GM23338 (cell line): Measurements from ENCODE around the gene CYP2A7. TPM values are rescaled to one million over a fixed set of nuclear protein-coding genes. Genes with fewer than 3 reads are reported as not detected.

Source experiments
- ATAC-seq: fragments of 200-7000 bp; cut with Tn5 transposase; 3 replicates; pipeline ENCODE4 v1.9.1; 2020
- DNase-seq: peaks from one replicate; pipeline ENCODE4 v3.0.0-alpha.2; 2015; ENCODE audit warnings: low spot score
- H2AFZ ChIP-seq: fragments of 200-600 bp; sonication (generic); 2 replicates; pipeline ENCODE4 v1.8.0; 2016; ENCODE audit warnings: antibody characterized with exemption, mild to moderate bottlenecking, moderate library complexity
- H3F3A ChIP-seq: fragments of 200-600 bp; sonication (generic); replicated peaks from 2 replicates; pipeline ENCODE4 v1.8.0; 2017; ENCODE audit warnings: antibody characterized with exemption, mixed run types, low read depth
- H3K27ac ChIP-seq: fragments of 200-600 bp; sonication (generic); 2 replicates; pipeline ENCODE4 v1.6.1; 2016; ENCODE audit warnings: low read depth
- H3K27me3 ChIP-seq: fragments of 200-600 bp; sonication (generic); 2 replicates; pipeline ENCODE4 v1.8.0; 2016; ENCODE audit warnings: mild to moderate bottlenecking, mixed run types, moderate library complexity; ENCODE audit not compliant: insufficient read depth
- H3K36me3 ChIP-seq: fragments of 200-600 bp; sonication (generic); 2 replicates; pipeline ENCODE4 v1.8.0; 2016; ENCODE audit warnings: mild to moderate bottlenecking; ENCODE audit not compliant: insufficient read depth
- H3K4me1 ChIP-seq: fragments of 200-600 bp; sonication (generic); 2 replicates; pipeline ENCODE4 v1.8.0; 2016; ENCODE audit warnings: mild to moderate bottlenecking, moderate library complexity; ENCODE audit not compliant: insufficient read depth
- H3K4me2 ChIP-seq: fragments of 200-600 bp; sonication (generic); 2 replicates; pipeline ENCODE4 v1.7.1; 2017; ENCODE audit warnings: mixed run types
- H3K4me3 ChIP-seq: fragments of 200-600 bp; sonication (generic); 2 replicates; pipeline ENCODE4 v1.6.1; 2016; ENCODE audit warnings: mixed run types
- H3K79me2 ChIP-seq: fragments of 200-600 bp; sonication (generic); replicated peaks from 2 replicates; pipeline ENCODE4 v1.8.0; 2017; ENCODE audit warnings: mild to moderate bottlenecking; ENCODE audit not compliant: insufficient read depth
- H3K9me2 ChIP-seq: fragments of 200-600 bp; sonication (generic); 2 replicates; pipeline ENCODE4 v1.8.0; 2017; ENCODE audit not compliant: insufficient read depth
- H4K20me1 ChIP-seq: fragments of 200-600 bp; sonication (generic); replicated peaks from 2 replicates; pipeline ENCODE4 v1.8.0; 2017; ENCODE audit warnings: mild to moderate bottlenecking; ENCODE audit not compliant: insufficient read depth
- H3K27ac Mint-ChIP-seq: 2 replicates; pipeline ENCODE4 v1.8.0; 2020; ENCODE audit warnings: inconsistent platforms, mild to moderate bottlenecking, moderate library complexity, mixed read lengths
- H3K27me3 Mint-ChIP-seq: 3 replicates; pipeline ENCODE4 v1.8.0; 2022; ENCODE audit warnings: low read depth, mild to moderate bottlenecking, moderate library complexity, mixed read lengths, inconsistent platforms; ENCODE audit not compliant: insufficient read depth, poor library complexity
- H3K36me3 Mint-ChIP-seq: 3 replicates; pipeline ENCODE4 v1.8.0; 2021; ENCODE audit warnings: low read depth, mild to moderate bottlenecking, inconsistent platforms, moderate library complexity, mixed read lengths
- H3K4me1 Mint-ChIP-seq: 3 replicates; pipeline ENCODE4 v1.8.0; 2020; ENCODE audit warnings: mild to moderate bottlenecking, inconsistent platforms, mixed read lengths
- H3K4me3 Mint-ChIP-seq: 3 replicates; pipeline ENCODE4 v1.8.0; 2021; ENCODE audit warnings: moderate library complexity, mild to moderate bottlenecking, inconsistent platforms, mixed read lengths
- H3K9me3 Mint-ChIP-seq: 3 replicates; pipeline ENCODE4 v1.8.0; 2020; ENCODE audit warnings: moderate library complexity, mild to moderate bottlenecking, inconsistent platforms, mixed read lengths
- CREB1 ChIP-seq: fragments of 250-450 bp; sonication (Bioruptor Pico); IDR thresholded peaks from 2 replicates; pipeline ENCODE4 v1.5.0; 2020; ENCODE audit warnings: low read depth, mild to moderate bottlenecking, moderate library complexity
- EZH2 ChIP-seq: fragments of 200-600 bp; sonication (generic); IDR thresholded peaks from one replicate; pipeline ENCODE4 v1.8.0; 2017; ENCODE audit warnings: antibody characterized with exemption, mild to moderate bottlenecking, low read depth; ENCODE audit not compliant: unreplicated experiment
- EZH2phosphoT487 ChIP-seq: fragments of 200-600 bp; sonication (generic); IDR thresholded peaks from one replicate; pipeline ENCODE4 v1.8.1; 2018; ENCODE audit warnings: antibody characterized with exemption; ENCODE audit not compliant: unreplicated experiment
- JUNB ChIP-seq: IDR thresholded peaks from one replicate; pipeline ENCODE4 v1.6.1; 2016; ENCODE audit warnings: antibody characterized with exemption; ENCODE audit not compliant: unreplicated experiment
- NANOG ChIP-seq: IDR thresholded peaks from 2 replicates; pipeline ENCODE4 v1.6.1; 2016; ENCODE audit warnings: antibody characterized with exemption, borderline replicate concordance
- POLR2AphosphoS5 ChIP-seq: IDR thresholded peaks from 2 replicates; pipeline ENCODE4 v1.6.1; 2016; ENCODE audit warnings: antibody characterized with exemption, low read depth
- STAT1 ChIP-seq: IDR thresholded peaks from one replicate; pipeline ENCODE4 v1.6.1; 2016; ENCODE audit warnings: antibody characterized with exemption; ENCODE audit not compliant: unreplicated experiment
- ZNF114 ChIP-seq: fragments of 250-450 bp; sonication (Bioruptor Pico); IDR thresholded peaks from 2 replicates; pipeline ENCODE4 v1.5.0; 2020; ENCODE audit warnings: mild to moderate bottlenecking, moderate library complexity
- ZNF331 ChIP-seq: fragments of 250-450 bp; sonication (Bioruptor Pico); IDR thresholded peaks from 2 replicates; pipeline ENCODE4 v1.5.0; 2020; ENCODE audit warnings: low read depth, mild to moderate bottlenecking, moderate library complexity
- polyA plus RNA-seq: library from polyadenylated mRNA; unstranded; fragments of >200 nt; fragmentation: Nextera tagmentation; extraction: Ambion mirVana; gene quantifications from 2 replicates; pipeline ENCODE4 v1.2.1, GENCODE V29; 2016
- total RNA-seq: library from RNA; depleted of rRNA; stranded (reverse); fragments of >200 nt; shearing (Covaris generic); gene quantifications from 2 replicates; pipeline ENCODE4 v1.2.3, GENCODE V29; 2014
- TF ChIP-seq, protein P1 (sequence below), 2 experiments: fragments of 200-600 bp in 1 of 2; sonication (generic) in 1 of 2; conservative IDR thresholded peaks; 2 replicates each; pipeline versions ENCODE4 v1.5.1 to v1.6.1; 2016 to 2017; ENCODE audit warnings: antibody characterized with exemption in 2 of 2, low read depth in 2 of 2, mild to moderate bottlenecking in 2 of 2, moderate library complexity in 1 of 2
- TF ChIP-seq, protein P2 (sequence below): IDR thresholded peaks from 2 replicates; pipeline ENCODE4 v1.6.1; 2016; ENCODE audit warnings: antibody characterized with exemption
- TF ChIP-seq, protein P3 (sequence below): IDR thresholded peaks from one replicate; pipeline ENCODE4 v1.6.1; 2018; ENCODE audit warnings: antibody characterized with exemption; ENCODE audit not compliant: unreplicated experiment
- TF ChIP-seq, protein P4 (sequence below): fragments of 250-450 bp; sonication (Bioruptor Pico); IDR thresholded peaks from 2 replicates; pipeline ENCODE4 v1.5.0; 2020; ENCODE audit warnings: mild to moderate bottlenecking, moderate library complexity

Gene CYP2A7
- total and polyA plus RNA-seq, 2 experiments from 2014 or later: not detected

DNA sequence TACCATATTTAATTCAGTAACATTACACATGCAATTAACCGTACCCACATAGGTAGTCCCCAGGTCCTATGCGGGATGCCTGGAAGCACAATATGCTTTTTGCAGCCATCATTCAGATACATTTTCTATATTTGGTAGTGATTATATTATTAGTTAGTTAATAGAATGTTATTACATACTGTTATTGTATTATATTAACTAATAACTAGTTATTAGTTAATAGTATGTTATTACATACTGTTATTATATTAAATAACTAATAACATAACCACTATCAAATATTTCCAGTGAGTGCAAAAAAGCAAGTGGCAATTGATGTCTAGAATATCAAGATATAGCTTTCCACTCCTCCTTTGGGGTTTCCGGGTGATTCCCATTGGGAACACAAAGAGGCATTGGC lies 45.5 kb upstream of the CYP2A7 start:
- Histone ChIP-seq H3K4me2 (no peak overlapping the region), H3K27ac (no peak overlapping the region), H4K20me1 (no peaks in the 10 kb centered on the region), H3K27me3 (no peaks in the 10 kb centered on the region), H3K9me2 (no peaks in the 10 kb centered on the region), H3K4me3 (no peak overlapping the region), H2AFZ (no peak overlapping the region), H3F3A (no peaks in the 10 kb centered on the region), H3K79me2 (no peaks in the 10 kb centered on the region), H3K4me1 (no peaks in the 10 kb centered on the region), H3K36me3 (no peaks in the 10 kb centered on the region)
- H3K27me3 Mint-ChIP-seq: peaks cover 5% of the 10 kb centered on the region
- no peak for DNase-seq
- no peak for ATAC-seq
- TF ChIP-seq JUNB: no peak
- TF ChIP-seq, protein P1, sequence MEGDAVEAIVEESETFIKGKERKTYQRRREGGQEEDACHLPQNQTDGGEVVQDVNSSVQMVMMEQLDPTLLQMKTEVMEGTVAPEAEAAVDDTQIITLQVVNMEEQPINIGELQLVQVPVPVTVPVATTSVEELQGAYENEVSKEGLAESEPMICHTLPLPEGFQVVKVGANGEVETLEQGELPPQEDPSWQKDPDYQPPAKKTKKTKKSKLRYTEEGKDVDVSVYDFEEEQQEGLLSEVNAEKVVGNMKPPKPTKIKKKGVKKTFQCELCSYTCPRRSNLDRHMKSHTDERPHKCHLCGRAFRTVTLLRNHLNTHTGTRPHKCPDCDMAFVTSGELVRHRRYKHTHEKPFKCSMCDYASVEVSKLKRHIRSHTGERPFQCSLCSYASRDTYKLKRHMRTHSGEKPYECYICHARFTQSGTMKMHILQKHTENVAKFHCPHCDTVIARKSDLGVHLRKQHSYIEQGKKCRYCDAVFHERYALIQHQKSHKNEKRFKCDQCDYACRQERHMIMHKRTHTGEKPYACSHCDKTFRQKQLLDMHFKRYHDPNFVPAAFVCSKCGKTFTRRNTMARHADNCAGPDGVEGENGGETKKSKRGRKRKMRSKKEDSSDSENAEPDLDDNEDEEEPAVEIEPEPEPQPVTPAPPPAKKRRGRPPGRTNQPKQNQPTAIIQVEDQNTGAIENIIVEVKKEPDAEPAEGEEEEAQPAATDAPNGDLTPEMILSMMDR (conservative IDR thresholded peaks at IDR 0.05; ENCODE audit: low read depth in 2 of 2): no peak
- no peak for TF ChIP-seq CREB1 (CRISPR knock-in tag)
- no peak for TF ChIP-seq ZNF331 (CRISPR knock-in tag)
- no peak for TF ChIP-seq ZNF114 (CRISPR knock-in tag)
- no peak for TF ChIP-seq EZH2
- TF ChIP-seq, protein P2, sequence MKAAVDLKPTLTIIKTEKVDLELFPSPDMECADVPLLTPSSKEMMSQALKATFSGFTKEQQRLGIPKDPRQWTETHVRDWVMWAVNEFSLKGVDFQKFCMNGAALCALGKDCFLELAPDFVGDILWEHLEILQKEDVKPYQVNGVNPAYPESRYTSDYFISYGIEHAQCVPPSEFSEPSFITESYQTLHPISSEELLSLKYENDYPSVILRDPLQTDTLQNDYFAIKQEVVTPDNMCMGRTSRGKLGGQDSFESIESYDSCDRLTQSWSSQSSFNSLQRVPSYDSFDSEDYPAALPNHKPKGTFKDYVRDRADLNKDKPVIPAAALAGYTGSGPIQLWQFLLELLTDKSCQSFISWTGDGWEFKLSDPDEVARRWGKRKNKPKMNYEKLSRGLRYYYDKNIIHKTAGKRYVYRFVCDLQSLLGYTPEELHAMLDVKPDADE: no peak
- TF ChIP-seq NANOG: no peak
- TF ChIP-seq, protein P3, sequence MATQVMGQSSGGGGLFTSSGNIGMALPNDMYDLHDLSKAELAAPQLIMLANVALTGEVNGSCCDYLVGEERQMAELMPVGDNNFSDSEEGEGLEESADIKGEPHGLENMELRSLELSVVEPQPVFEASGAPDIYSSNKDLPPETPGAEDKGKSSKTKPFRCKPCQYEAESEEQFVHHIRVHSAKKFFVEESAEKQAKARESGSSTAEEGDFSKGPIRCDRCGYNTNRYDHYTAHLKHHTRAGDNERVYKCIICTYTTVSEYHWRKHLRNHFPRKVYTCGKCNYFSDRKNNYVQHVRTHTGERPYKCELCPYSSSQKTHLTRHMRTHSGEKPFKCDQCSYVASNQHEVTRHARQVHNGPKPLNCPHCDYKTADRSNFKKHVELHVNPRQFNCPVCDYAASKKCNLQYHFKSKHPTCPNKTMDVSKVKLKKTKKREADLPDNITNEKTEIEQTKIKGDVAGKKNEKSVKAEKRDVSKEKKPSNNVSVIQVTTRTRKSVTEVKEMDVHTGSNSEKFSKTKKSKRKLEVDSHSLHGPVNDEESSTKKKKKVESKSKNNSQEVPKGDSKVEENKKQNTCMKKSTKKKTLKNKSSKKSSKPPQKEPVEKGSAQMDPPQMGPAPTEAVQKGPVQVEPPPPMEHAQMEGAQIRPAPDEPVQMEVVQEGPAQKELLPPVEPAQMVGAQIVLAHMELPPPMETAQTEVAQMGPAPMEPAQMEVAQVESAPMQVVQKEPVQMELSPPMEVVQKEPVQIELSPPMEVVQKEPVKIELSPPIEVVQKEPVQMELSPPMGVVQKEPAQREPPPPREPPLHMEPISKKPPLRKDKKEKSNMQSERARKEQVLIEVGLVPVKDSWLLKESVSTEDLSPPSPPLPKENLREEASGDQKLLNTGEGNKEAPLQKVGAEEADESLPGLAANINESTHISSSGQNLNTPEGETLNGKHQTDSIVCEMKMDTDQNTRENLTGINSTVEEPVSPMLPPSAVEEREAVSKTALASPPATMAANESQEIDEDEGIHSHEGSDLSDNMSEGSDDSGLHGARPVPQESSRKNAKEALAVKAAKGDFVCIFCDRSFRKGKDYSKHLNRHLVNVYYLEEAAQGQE: no peak
- TF ChIP-seq, protein P4, sequence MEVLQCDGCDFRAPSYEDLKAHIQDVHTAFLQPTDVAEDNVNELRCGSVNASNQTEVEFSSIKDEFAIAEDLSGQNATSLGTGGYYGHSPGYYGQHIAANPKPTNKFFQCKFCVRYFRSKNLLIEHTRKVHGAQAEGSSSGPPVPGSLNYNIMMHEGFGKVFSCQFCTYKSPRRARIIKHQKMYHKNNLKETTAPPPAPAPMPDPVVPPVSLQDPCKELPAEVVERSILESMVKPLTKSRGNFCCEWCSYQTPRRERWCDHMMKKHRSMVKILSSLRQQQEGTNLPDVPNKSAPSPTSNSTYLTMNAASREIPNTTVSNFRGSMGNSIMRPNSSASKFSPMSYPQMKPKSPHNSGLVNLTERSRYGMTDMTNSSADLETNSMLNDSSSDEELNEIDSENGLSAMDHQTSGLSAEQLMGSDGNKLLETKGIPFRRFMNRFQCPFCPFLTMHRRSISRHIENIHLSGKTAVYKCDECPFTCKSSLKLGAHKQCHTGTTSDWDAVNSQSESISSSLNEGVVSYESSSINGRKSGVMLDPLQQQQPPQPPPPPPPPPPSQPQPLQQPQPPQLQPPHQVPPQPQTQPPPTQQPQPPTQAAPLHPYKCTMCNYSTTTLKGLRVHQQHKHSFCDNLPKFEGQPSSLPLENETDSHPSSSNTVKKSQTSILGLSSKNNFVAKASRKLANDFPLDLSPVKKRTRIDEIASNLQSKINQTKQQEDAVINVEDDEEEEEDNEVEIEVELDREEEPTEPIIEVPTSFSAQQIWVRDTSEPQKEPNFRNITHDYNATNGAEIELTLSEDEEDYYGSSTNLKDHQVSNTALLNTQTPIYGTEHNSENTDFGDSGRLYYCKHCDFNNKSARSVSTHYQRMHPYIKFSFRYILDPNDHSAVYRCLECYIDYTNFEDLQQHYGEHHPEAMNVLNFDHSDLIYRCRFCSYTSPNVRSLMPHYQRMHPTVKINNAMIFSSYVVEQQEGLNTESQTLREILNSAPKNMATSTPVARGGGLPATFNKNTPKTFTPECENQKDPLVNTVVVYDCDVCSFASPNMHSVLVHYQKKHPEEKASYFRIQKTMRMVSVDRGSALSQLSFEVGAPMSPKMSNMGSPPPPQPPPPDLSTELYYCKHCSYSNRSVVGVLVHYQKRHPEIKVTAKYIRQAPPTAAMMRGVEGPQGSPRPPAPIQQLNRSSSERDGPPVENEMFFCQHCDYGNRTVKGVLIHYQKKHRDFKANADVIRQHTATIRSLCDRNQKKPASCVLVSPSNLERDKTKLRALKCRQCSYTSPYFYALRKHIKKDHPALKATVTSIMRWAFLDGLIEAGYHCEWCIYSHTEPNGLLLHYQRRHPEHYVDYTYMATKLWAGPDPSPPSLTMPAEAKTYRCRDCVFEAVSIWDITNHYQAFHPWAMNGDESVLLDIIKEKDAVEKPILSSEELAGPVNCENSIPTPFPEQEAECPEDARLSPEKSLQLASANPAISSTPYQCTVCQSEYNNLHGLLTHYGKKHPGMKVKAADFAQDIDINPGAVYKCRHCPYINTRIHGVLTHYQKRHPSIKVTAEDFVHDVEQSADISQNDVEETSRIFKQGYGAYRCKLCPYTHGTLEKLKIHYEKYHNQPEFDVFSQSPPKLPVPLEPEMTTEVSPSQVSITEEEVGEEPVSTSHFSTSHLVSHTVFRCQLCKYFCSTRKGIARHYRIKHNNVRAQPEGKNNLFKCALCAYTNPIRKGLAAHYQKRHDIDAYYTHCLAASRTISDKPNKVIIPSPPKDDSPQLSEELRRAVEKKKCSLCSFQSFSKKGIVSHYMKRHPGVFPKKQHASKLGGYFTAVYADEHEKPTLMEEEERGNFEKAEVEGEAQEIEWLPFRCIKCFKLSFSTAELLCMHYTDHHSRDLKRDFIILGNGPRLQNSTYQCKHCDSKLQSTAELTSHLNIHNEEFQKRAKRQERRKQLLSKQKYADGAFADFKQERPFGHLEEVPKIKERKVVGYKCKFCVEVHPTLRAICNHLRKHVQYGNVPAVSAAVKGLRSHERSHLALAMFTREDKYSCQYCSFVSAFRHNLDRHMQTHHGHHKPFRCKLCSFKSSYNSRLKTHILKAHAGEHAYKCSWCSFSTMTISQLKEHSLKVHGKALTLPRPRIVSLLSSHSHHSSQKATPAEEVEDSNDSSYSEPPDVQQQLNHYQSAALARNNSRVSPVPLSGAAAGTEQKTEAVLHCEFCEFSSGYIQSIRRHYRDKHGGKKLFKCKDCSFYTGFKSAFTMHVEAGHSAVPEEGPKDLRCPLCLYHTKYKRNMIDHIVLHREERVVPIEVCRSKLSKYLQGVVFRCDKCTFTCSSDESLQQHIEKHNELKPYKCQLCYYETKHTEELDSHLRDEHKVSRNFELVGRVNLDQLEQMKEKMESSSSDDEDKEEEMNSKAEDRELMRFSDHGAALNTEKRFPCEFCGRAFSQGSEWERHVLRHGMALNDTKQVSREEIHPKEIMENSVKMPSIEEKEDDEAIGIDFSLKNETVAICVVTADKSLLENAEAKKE (CRISPR knock-in tag): no peak
- no peak for TF ChIP-seq EZH2phosphoT487
- TF ChIP-seq POLR2AphosphoS5: no peak
- TF ChIP-seq STAT1: no peak
- H3K4me3 Mint-ChIP-seq: no peak overlapping the region
- H3K27ac Mint-ChIP-seq: no peak overlapping the region
- peaks cover 2% of the 10 kb centered on the region; the same call in 2 of the 3 replicates for H3K4me1 Mint-ChIP-seq
- no peaks in the 10 kb centered on the region for H3K9me3 Mint-ChIP-seq
- no peaks in the 10 kb centered on the region for H3K36me3 Mint-ChIP-seq
